A673 (cell line): Measurements from ENCODE around the gene AARS2.

Experiments used
- CTCF ChIP-seq: fragments of 300-800, 200-600 bp; sonication (generic); conservative IDR thresholded peaks from 2 replicates; pipeline ENCODE4 v1.5.1; 2017; ENCODE audit warnings: low read depth, mild to moderate bottlenecking, antibody characterized with exemption, low read length, moderate library complexity, mixed read lengths
- EZH2 ChIP-seq: fragments of 200-600 bp; sonication (generic); IDR thresholded peaks from 2 replicates; pipeline ENCODE4 v1.6.1; 2017; ENCODE audit warnings: borderline replicate concordance, low read depth, mild to moderate bottlenecking, mixed read lengths, antibody characterized with exemption, low read length; ENCODE audit not compliant: poor library complexity, severe bottlenecking

- TF ChIP-seq CTCF (no peak), EZH2 (no peak)
Observed at GRCh38 chr6:44254191-44255104, 58.7 kb downstream of the AARS2 start.
